Hepatocyte (in vitro differentiated cells): ENCODE results near the gene LSR. TPM values are rescaled to one million over a fixed set of nuclear protein-coding genes. Genes with fewer than 3 reads are reported as not detected.

Experiments used
- DNase-seq: peaks from one replicate; pipeline ENCODE4 v3.0.0-alpha.2; 2016; ENCODE audit warnings: low spot score
- H2AFZ ChIP-seq: fragments of 200-600 bp; sonication (generic); 2 replicates; pipeline ENCODE4 v1.6.0; 2016; ENCODE audit warnings: antibody characterized with exemption, mild to moderate bottlenecking
- H3K27ac ChIP-seq: fragments of 200-600 bp; sonication (generic); 2 replicates; pipeline ENCODE4 v1.5.1; 2016; ENCODE audit warnings: mild to moderate bottlenecking
- H3K27me3 ChIP-seq: fragments of 200-600 bp; sonication (generic); 2 replicates; pipeline ENCODE4 v1.6.1; 2016
- H3K36me3 ChIP-seq: fragments of 200-600 bp; sonication (generic); replicated peaks from 2 replicates; pipeline ENCODE4 v1.5.1; 2016; ENCODE audit warnings: low read depth; ENCODE audit not compliant: insufficient read depth
- H3K4me1 ChIP-seq: fragments of 200-600 bp; sonication (generic); 2 replicates; pipeline ENCODE4 v1.5.1; 2016; ENCODE audit warnings: mild to moderate bottlenecking, moderate library complexity; ENCODE audit not compliant: insufficient read depth
- H3K4me2 ChIP-seq: fragments of 200-600 bp; sonication (generic); 2 replicates; pipeline ENCODE4 v1.6.0; 2016
- H3K4me3 ChIP-seq: fragments of 200-600 bp; sonication (generic); 2 replicates; pipeline ENCODE4 v1.5.1; 2016; ENCODE audit warnings: mild to moderate bottlenecking
- H3K79me2 ChIP-seq: fragments of 200-600 bp; sonication (generic); 2 replicates; pipeline ENCODE4 v1.6.0; 2017; ENCODE audit warnings: mild to moderate bottlenecking
- H3K9me2 ChIP-seq: fragments of 200-600 bp; sonication (generic); replicated peaks from 2 replicates; pipeline ENCODE4 v1.6.0; 2017; ENCODE audit warnings: mild to moderate bottlenecking; ENCODE audit not compliant: insufficient read depth
- H3K9me3 ChIP-seq: fragments of 200-600 bp; sonication (generic); 2 replicates; pipeline ENCODE4 v1.5.1; 2016; ENCODE audit warnings: low read depth, mild to moderate bottlenecking
- H4K20me1 ChIP-seq: fragments of 200-600 bp; sonication (generic); 2 replicates; pipeline ENCODE4 v1.6.0; 2016; ENCODE audit warnings: mild to moderate bottlenecking; ENCODE audit not compliant: insufficient read depth, poor library complexity, severe bottlenecking
- EZH2 ChIP-seq: fragments of 200-600 bp; sonication (generic); IDR thresholded peaks from 2 replicates; pipeline ENCODE4 v1.6.1; 2016; ENCODE audit warnings: antibody characterized with exemption, mild to moderate bottlenecking, borderline replicate concordance
- EZH2phosphoT487 ChIP-seq: fragments of 200-600 bp; sonication (generic); IDR thresholded peaks from one replicate; pipeline ENCODE4 v1.6.1; 2018; ENCODE audit warnings: antibody characterized with exemption, mild to moderate bottlenecking, low read depth, moderate library complexity; ENCODE audit not compliant: unreplicated experiment, severe bottlenecking
- WGBS: methylation state at CpG from one replicate; pipeline ENCODE4 v1.1.6; 2016; ENCODE audit warnings: low lambda C conversion rate; ENCODE audit errors: missing lambda C conversion rate; 5-methylcytosine and 5-hydroxymethylcytosine counted together
- polyA plus RNA-seq: library from polyadenylated mRNA; unstranded; fragments of >200 nt; fragmentation: Nextera tagmentation; extraction: Ambion mirVana; gene quantifications from 2 replicates; pipeline ENCODE4 v1.2.1, GENCODE V29; 2016
- total RNA-seq: library from RNA; depleted of rRNA; stranded (reverse); fragments of >200 nt; gene quantifications from 2 replicates; pipeline ENCODE4 v1.2.3, GENCODE V29; 2014
- TF ChIP-seq, protein P1 (sequence below): fragments of 200-600 bp; sonication (generic); IDR thresholded peaks from 2 replicates; pipeline ENCODE4 v1.5.1; 2016; ENCODE audit warnings: antibody characterized with exemption, mild to moderate bottlenecking; ENCODE audit not compliant: poor library complexity

Gene LSR
- total and polyA plus RNA-seq, 2 experiments from 2014 or later: 89.9 to 296 TPM

DNA sequence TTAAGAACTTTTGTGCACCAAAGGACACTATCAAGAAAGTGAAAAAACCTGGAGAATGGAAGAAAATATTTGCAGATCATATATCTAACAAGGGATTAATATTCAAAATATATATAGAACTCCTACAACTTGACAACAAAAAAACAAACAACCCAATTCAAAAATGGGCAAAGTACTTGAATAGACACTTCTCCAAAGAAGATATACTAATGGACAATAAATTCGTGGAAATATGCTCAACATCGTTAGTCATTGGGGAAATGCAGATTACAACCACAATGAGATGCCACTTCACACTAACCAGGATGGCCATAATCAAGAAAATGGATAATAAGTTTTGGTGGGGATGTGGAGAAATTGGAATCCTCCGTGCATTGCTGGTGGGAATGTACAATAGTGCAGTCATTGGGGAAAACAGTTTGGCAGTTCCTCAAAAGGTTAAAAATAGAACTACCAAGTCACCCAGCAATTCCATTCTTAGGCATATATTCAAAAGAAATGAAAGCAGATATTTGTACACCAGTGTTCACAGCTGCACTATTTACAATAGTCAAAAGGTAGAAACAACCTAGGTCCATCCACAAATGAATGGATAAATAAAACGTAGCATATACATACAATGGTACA, 2.2 kb upstream of the LSR start:
- Histone ChIP-seq H3K4me2 (no peak overlapping the region), H3K9me2 (no peaks in the 10 kb centered on the region), H3K27ac (peak overlapping the region; percentile 100), H3K27me3 (peaks cover 4% of the 10 kb centered on the region), H3K4me1 (no peaks in the 10 kb centered on the region), H3K4me3 (no peak overlapping the region), H3K36me3 (no peaks in the 10 kb centered on the region), H3K79me2 (peaks cover 24% of the 10 kb centered on the region), H2AFZ (no peak overlapping the region), H4K20me1 (no peaks in the 10 kb centered on the region), H3K9me3 (no peaks in the 10 kb centered on the region)
- TF ChIP-seq EZH2: no peak
- TF ChIP-seq, protein P1, sequence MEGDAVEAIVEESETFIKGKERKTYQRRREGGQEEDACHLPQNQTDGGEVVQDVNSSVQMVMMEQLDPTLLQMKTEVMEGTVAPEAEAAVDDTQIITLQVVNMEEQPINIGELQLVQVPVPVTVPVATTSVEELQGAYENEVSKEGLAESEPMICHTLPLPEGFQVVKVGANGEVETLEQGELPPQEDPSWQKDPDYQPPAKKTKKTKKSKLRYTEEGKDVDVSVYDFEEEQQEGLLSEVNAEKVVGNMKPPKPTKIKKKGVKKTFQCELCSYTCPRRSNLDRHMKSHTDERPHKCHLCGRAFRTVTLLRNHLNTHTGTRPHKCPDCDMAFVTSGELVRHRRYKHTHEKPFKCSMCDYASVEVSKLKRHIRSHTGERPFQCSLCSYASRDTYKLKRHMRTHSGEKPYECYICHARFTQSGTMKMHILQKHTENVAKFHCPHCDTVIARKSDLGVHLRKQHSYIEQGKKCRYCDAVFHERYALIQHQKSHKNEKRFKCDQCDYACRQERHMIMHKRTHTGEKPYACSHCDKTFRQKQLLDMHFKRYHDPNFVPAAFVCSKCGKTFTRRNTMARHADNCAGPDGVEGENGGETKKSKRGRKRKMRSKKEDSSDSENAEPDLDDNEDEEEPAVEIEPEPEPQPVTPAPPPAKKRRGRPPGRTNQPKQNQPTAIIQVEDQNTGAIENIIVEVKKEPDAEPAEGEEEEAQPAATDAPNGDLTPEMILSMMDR: no peak
- TF ChIP-seq EZH2phosphoT487: no peak
- 95% methylated on average over 4 of the region's 4 CpGs for WGBS
- no peak for DNase-seq

DNA sequence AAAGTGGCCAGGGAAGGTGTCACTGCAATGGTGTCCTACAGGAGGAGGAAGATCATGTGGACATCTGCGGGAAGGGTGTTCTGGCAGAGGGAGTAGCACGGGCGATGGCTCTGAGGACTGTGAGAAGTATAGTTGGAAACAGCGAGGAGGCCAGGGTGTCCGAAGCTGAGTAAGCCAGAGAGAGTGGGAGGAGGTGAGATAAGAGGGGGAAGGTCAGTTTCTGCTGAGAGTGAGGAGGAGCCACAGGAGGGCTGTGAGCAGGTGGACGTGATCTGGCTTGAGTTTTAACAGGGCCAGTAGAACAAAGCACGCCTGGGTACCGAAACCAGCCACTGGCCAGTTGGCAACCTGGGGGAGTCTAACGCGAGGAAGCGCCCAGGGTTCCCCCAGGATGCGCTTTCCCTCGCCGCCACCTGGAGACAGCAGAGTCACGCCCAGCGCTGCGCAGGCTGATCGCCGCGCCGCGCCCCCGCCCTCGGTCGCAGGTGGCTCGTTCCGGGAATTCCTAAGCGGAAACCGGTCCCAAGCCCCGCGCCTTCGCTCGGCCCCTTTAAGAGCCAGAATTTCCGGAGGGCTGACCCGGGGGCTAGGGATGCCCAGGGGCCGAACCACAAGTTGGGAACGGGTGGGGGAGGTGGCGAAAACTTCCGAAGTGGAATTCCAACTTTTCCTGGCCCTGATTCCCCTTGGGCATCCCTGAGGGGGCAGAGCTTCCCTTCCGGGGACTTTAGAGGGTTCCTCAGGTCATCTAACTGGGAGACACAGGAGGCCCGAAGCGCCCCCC, 1.1 kb upstream of the LSR start:
- Histone ChIP-seq H3K4me1 (no peaks in the 10 kb centered on the region), H3K4me3 (peak overlapping the region; percentile 41), H2AFZ (peak overlapping the region; percentile 67), H3K4me2 (peak overlapping the region; percentile 77), H3K9me3 (no peaks in the 10 kb centered on the region), H3K9me2 (no peaks in the 10 kb centered on the region), H4K20me1 (no peaks in the 10 kb centered on the region), H3K27ac (peak overlapping the region; percentile 100), H3K27me3 (peaks cover 4% of the 10 kb centered on the region), H3K36me3 (no peaks in the 10 kb centered on the region), H3K79me2 (peaks cover 31% of the 10 kb centered on the region)
- DNase-seq: peak; percentile 94
- 2% methylated on average over 39 of the region's 42 CpGs for WGBS
- TF ChIP-seq, protein P1: peak; percentile 39
- TF ChIP-seq EZH2: peak; percentile 4
- no peak for TF ChIP-seq EZH2phosphoT487

DNA sequence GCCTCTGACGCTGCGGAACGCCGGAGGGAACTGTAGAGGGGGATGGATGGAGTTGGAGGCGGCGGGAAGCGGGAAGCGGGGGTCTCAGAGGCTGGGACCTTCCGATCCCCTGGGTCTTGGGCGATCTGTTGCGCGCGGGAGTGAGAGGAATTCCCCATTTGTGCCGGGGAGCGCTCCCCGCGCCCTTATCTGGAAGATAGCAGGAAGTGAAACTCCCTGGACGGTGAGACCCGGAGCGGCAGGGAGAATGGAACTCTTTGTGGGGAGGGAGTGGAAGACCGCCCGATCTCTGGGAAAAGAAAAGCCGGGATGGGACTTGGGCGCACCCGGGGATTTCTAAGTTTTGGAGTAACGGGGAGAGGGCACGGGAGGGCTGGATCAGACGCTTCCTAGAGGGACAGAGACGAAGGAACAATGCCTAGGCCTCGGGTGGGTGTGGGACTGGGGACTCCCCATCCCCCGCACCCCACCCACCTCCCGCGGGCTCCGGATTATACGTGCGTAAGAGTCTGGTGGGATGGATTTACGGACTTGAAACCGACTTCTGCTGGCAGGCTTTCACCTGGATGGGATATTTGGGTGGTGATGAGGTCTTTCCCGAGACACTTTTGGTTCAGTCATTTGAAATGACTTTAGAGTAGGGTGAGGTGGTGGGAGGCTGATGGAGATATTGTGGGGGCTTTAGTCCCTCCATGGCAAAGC, 495 bp downstream of the LSR start:
- H2AFZ ChIP-seq: peak overlapping the region; percentile 9
- H3K27me3 ChIP-seq: peaks cover 4% of the 10 kb centered on the region
- H3K9me3 ChIP-seq: no peaks in the 10 kb centered on the region
- H3K79me2 ChIP-seq: peaks cover 43% of the 10 kb centered on the region
- peak overlapping the region; percentile 82 for H3K4me3 ChIP-seq
- H3K4me1 ChIP-seq: no peaks in the 10 kb centered on the region
- peak; percentile 55 for DNase-seq
- 3% methylated on average over 35 of the region's 39 CpGs for WGBS
- peak overlapping the region; percentile 77 for H3K4me2 ChIP-seq
- H3K36me3 ChIP-seq: no peaks in the 10 kb centered on the region
- H3K9me2 ChIP-seq: no peaks in the 10 kb centered on the region
- H3K27ac ChIP-seq: peak overlapping the region; percentile 100
- no peaks in the 10 kb centered on the region for H4K20me1 ChIP-seq
- TF ChIP-seq EZH2: no peak
- TF ChIP-seq, protein P1: no peak
- TF ChIP-seq EZH2phosphoT487: no peak
